ENCODE data around the gene FERMT3.

FERMT3 gene

DNA sequence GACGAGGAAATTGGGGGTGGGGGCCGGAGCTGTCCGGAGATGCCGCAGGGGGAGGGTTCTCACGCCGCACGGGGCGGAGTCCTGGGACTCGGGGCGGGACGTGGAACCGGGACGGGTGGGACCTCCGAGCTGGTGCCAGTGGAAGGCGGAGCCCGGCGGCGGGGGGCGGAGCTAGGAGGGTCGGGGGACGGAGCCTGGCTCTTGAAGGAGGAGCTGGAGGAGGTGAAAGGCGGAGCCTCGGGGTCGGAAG lies 34.6 kb downstream of the FERMT3 start:
- Histone ChIP-seq H3K9me2 (replicated peaks; ENCODE audit: control insufficient read depth, low read length) (no peaks in the 10 kb centered on the region), H3K9me3 (ENCODE audit: control insufficient read depth, insufficient read depth, low read length) (no peaks in the 10 kb centered on the region), H3K4me2 (ENCODE audit: low read length) (peak overlapping the region; percentile 92), H3K36me3 (ENCODE audit: control insufficient read depth, low read length) (peaks cover 74% of the 10 kb centered on the region), H3K4me3 (ENCODE audit: low read length) (peak overlapping the region; percentile 99), H3K79me2 (ENCODE audit: control insufficient read depth, low read length) (peaks cover 46% of the 10 kb centered on the region), H4K20me1 (ENCODE audit: control insufficient read depth, insufficient read depth, low read depth, low read length) (no peaks in the 10 kb centered on the region), H3K27me3 (ENCODE audit: control insufficient read depth, low read length) (no peaks in the 10 kb centered on the region), H3K4me1 (ENCODE audit: control insufficient read depth, low read length) (peaks cover 72% of the 10 kb centered on the region), H3F3A (ENCODE audit: control insufficient read depth, insufficient read depth) (peaks cover 44% of the 10 kb centered on the region), H3K27ac (ENCODE audit: low read depth, low read length) (peak overlapping the region; percentile 97)
- TF ChIP-seq CTCF (IDR thresholded peaks at IDR 0.05; ENCODE audit: low read depth, low read length, poor library complexity, severe bottlenecking) (no peak), EZH2phosphoT487 (IDR thresholded peaks at IDR 0.05; ENCODE audit: borderline replicate concordance, low read length) (no peak)

DNA sequence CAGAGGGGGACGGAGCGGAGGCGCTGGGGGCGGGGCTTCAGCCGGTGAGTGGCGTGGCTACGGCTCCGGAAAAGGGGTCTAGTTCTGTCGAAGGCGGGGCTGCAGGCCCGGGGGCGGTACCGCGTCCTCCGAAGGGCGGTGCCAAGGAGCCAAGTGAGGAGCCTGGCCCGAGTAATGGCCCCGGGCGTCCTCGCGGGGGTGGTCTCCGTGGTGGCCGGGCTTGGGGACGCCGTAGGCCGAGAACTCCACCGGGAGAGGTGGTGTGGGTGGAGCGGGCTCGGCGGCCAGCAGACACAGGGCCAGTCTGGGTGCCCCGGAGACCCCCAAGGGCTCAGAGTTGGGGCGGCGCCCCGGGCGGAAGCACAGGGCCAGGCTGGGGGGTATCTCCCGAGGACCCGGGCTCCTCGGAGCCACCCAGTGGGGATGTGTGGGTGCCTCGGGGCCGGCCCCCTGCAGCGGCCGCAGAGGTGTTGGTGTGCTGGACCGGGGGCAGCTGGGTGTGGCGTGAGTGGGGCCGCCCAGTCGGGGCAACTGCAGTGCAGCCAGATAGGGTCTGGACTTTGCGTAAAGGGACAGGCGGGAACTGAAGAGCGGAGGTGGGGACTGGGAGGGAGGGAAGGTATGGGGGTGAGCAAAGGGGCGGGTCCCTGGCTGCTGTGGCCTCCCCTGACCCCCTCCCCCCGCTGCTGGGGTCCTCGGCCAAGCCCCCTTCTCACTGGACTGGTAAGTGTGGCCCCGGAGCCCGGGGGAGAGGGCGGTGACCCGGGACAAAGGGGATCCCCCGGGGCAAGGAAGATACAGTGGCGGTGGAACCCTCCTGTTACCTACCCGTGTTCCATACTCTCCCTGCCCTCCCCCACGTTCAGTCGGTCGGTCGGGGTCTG lies 35.2 kb downstream of the FERMT3 start:
- no peaks in the 10 kb centered on the region for H3K27me3 ChIP-seq (ENCODE audit: control insufficient read depth, low read length)
- no peaks in the 10 kb centered on the region for H4K20me1 ChIP-seq (ENCODE audit: control insufficient read depth, insufficient read depth, low read depth, low read length)
- peaks cover 44% of the 10 kb centered on the region for H3F3A ChIP-seq (ENCODE audit: control insufficient read depth, insufficient read depth)
- no peaks in the 10 kb centered on the region for H3K9me2 ChIP-seq (replicated peaks; ENCODE audit: control insufficient read depth, low read length)
- peak overlapping the region; percentile 99 for H3K4me3 ChIP-seq (ENCODE audit: low read length)
- peaks cover 48% of the 10 kb centered on the region for H3K79me2 ChIP-seq (ENCODE audit: control insufficient read depth, low read length)
- H3K27ac ChIP-seq (ENCODE audit: low read depth, low read length), result peak overlapping the region; percentile 63
- peaks cover 74% of the 10 kb centered on the region for H3K36me3 ChIP-seq (ENCODE audit: control insufficient read depth, low read length)
- TF ChIP-seq EZH2phosphoT487 (IDR thresholded peaks at IDR 0.05; ENCODE audit: borderline replicate concordance, low read length), result no peak
- TF ChIP-seq CTCF (IDR thresholded peaks at IDR 0.05; ENCODE audit: low read depth, low read length, poor library complexity, severe bottlenecking), result peak; percentile 14
- H3K9me3 ChIP-seq (ENCODE audit: control insufficient read depth, insufficient read depth, low read length), result no peaks in the 10 kb centered on the region
- H3K4me2 ChIP-seq (ENCODE audit: low read length), result peak overlapping the region; percentile 77
- peaks cover 69% of the 10 kb centered on the region for H3K4me1 ChIP-seq (ENCODE audit: control insufficient read depth, low read length)

DNA sequence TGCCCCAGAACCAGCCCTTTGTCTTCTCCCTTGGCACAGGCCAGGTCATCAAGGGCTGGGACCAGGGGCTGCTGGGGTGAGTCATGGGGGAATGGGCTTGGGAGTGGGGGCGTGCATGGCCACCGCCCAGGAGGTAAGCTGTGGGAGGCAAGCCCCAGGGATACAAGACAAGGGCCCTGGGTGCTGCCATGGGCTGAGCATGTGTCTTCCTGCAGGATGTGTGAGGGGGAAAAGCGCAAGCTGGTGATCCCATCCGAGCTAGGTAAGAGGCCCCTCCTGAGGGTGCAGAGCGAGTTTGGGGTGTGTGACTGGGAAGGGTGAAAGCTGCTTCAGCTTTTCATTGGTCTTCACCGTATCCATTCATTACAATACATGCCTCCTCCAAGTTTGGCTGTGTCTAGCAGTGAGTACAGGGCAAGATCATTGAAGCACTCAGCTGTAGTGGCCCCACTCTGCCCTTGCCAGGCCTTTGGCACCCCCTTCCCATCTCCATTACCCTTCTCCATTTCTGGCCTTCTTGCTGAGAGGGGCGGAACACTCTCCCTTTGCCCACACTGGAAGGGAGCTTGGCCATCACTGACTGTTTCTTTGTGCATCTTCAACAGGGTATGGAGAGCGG lies 36.8 kb downstream of the FERMT3 start:
- Histone ChIP-seq H3K4me3 (ENCODE audit: low read length) (peak overlapping the region; percentile 99; the same call in 1 of the 2 replicates), H3F3A (ENCODE audit: control insufficient read depth, insufficient read depth) (peaks cover 47% of the 10 kb centered on the region), H3K4me1 (ENCODE audit: control insufficient read depth, low read length) (peaks cover 68% of the 10 kb centered on the region), H3K9me2 (replicated peaks; ENCODE audit: control insufficient read depth, low read length) (no peaks in the 10 kb centered on the region), H4K20me1 (ENCODE audit: control insufficient read depth, insufficient read depth, low read depth, low read length) (no peaks in the 10 kb centered on the region), H3K36me3 (ENCODE audit: control insufficient read depth, low read length) (peaks cover 62% of the 10 kb centered on the region), H3K27ac (ENCODE audit: low read depth, low read length) (no peak overlapping the region), H3K9me3 (ENCODE audit: control insufficient read depth, insufficient read depth, low read length) (no peaks in the 10 kb centered on the region), H3K79me2 (ENCODE audit: control insufficient read depth, low read length) (peaks cover 48% of the 10 kb centered on the region), H3K4me2 (ENCODE audit: low read length) (0 out of 2 replicates have a peak overlapping the region, but pooled peaks have one; percentile 77), H3K27me3 (ENCODE audit: control insufficient read depth, low read length) (no peaks in the 10 kb centered on the region)
- TF ChIP-seq EZH2phosphoT487 (IDR thresholded peaks at IDR 0.05; ENCODE audit: borderline replicate concordance, low read length), result no peak
- no peak for TF ChIP-seq CTCF (IDR thresholded peaks at IDR 0.05; ENCODE audit: low read depth, low read length, poor library complexity, severe bottlenecking)
